ENCODE data around the gene GPRASP2. TPM values are rescaled to one million over a fixed set of nuclear protein-coding genes. Genes with fewer than 3 reads are reported as not detected.

GPRASP2 gene
- polyA plus RNA-seq, 3 donors = 0.23 to 0.66 (median 0.48) TPM

DNA sequence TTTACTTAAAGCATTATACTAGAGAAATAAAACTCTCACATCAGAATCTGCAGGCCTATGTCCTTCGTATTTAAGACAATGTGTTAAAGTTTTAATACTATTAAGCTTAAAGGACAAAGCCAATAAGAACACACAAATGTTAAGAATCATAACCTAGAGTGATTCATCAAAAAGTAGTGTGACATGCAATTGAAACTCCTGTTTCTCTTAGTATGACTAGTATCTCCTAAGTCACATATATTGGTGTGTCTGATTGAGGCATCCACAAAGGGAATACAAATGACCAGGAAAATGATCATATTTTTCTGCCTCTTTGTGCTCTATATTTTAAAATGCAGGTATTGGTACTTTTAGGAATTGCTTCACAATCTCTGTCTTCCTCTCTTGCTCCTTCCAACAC is 32.1 kb downstream of the GPRASP2 start:
- H3K79me2 ChIP-seq (ENCODE audit: insufficient read depth, low read length) = no peaks in the 10 kb centered on the region
- no peaks in the 10 kb centered on the region for H4K20me1 ChIP-seq (ENCODE audit: insufficient read depth, low read length)
- WGBS (ENCODE audit: insufficient coverage) = no CpG with 5 or more reads among the region's 1 CpG
- peaks cover 7 to 10% of the 10 kb centered on the region in 2 donors for H3K4me1 ChIP-seq (ENCODE audit: control insufficient read depth in 1 of 2, insufficient read depth in 2 of 2, low read length in 2 of 2)
- no peak for DNase-seq
- peak overlapping the region in 1 of 2 donors; percentile 3 for H3K4me3 Mint-ChIP-seq
- no peak overlapping the region for H2AFZ ChIP-seq (ENCODE audit: insufficient read depth, low read depth, low read length, poor library complexity, severe bottlenecking)
- H3K27ac Mint-ChIP-seq = no peak overlapping the region
- H3K36me3 Mint-ChIP-seq = no peaks in the 10 kb centered on the region
- TF ChIP-seq, protein P1, sequence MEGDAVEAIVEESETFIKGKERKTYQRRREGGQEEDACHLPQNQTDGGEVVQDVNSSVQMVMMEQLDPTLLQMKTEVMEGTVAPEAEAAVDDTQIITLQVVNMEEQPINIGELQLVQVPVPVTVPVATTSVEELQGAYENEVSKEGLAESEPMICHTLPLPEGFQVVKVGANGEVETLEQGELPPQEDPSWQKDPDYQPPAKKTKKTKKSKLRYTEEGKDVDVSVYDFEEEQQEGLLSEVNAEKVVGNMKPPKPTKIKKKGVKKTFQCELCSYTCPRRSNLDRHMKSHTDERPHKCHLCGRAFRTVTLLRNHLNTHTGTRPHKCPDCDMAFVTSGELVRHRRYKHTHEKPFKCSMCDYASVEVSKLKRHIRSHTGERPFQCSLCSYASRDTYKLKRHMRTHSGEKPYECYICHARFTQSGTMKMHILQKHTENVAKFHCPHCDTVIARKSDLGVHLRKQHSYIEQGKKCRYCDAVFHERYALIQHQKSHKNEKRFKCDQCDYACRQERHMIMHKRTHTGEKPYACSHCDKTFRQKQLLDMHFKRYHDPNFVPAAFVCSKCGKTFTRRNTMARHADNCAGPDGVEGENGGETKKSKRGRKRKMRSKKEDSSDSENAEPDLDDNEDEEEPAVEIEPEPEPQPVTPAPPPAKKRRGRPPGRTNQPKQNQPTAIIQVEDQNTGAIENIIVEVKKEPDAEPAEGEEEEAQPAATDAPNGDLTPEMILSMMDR (IDR thresholded peaks at IDR 0.05) = no peak
- H3K4me3 ChIP-seq (replicated peaks in 1 of 3; ENCODE audit: low read depth in 2 of 3, low read length in 3 of 3) = no peak overlapping the region
- H3K4me2 ChIP-seq (replicated peaks; ENCODE audit: extremely low read depth, low read length, poor library complexity, severe bottlenecking) = no peak overlapping the region
- H3K9ac ChIP-seq (ENCODE audit: insufficient read depth, low read length, poor library complexity, severe bottlenecking) = no peak overlapping the region
- intact Hi-C loops (cut with micrococcal nuclease) = no loop called here
- H3K27me3 ChIP-seq (ENCODE audit: control insufficient read depth in 2 of 2, insufficient read depth in 2 of 2, low read length in 2 of 2) = peaks cover 9 to 11% of the 10 kb centered on the region in 2 donors
- H3K36me3 ChIP-seq (replicated peaks in 1 of 2; ENCODE audit: control insufficient read depth in 1 of 2, insufficient read depth in 2 of 2, low read length in 2 of 2) = no peaks in the 10 kb centered on the region
- no peak overlapping the region for H3K27ac ChIP-seq (ENCODE audit: low read depth in 1 of 2, low read length in 2 of 2)
- peaks cover 3% of the 10 kb centered on the region for H3K4me1 Mint-ChIP-seq
- peaks cover 9 to 26% (median 20%) of the 10 kb centered on the region in 3 donors for H3K27me3 Mint-ChIP-seq (ENCODE audit: low read depth in 3 of 3)
- H3K9me3 Mint-ChIP-seq = peaks cover 0 to 4% (median 0%) of the 10 kb centered on the region in 7 donors
- H3K9me3 ChIP-seq (replicated peaks in 1 of 2; ENCODE audit: control insufficient read depth in 1 of 2, insufficient read depth in 1 of 2, low read length in 2 of 2) = no peaks in the 10 kb centered on the region

GRCh38 chrX:102745513-102745856 is 33.2 kb downstream of the GPRASP2 start:
- Histone ChIP-seq H3K27ac (ENCODE audit: low read depth in 1 of 2, low read length in 2 of 2) (no peak overlapping the region), H3K4me1 (ENCODE audit: control insufficient read depth in 1 of 2, insufficient read depth in 2 of 2, low read length in 2 of 2) (peaks cover 7 to 10% of the 10 kb centered on the region in 2 donors), H3K4me2 (replicated peaks; ENCODE audit: extremely low read depth, low read length, poor library complexity, severe bottlenecking) (peak overlapping the region; percentile 57), H3K9me3 (replicated peaks in 1 of 2; ENCODE audit: control insufficient read depth in 1 of 2, insufficient read depth in 1 of 2, low read length in 2 of 2) (no peaks in the 10 kb centered on the region), H4K20me1 (ENCODE audit: insufficient read depth, low read length) (no peaks in the 10 kb centered on the region), H3K36me3 (replicated peaks in 1 of 2; ENCODE audit: control insufficient read depth in 1 of 2, insufficient read depth in 2 of 2, low read length in 2 of 2) (no peaks in the 10 kb centered on the region), H2AFZ (ENCODE audit: insufficient read depth, low read depth, low read length, poor library complexity, severe bottlenecking) (no peak overlapping the region), H3K9ac (ENCODE audit: insufficient read depth, low read length, poor library complexity, severe bottlenecking) (peak overlapping the region; percentile 32), H3K27me3 (ENCODE audit: control insufficient read depth in 2 of 2, insufficient read depth in 2 of 2, low read length in 2 of 2) (peaks cover 9 to 11% of the 10 kb centered on the region in 2 donors), H3K4me3 (replicated peaks in 1 of 3; ENCODE audit: low read depth in 2 of 3, low read length in 3 of 3) (peak overlapping the region in 1 of 3 experiments; percentile 48), H3K79me2 (ENCODE audit: insufficient read depth, low read length) (no peaks in the 10 kb centered on the region)
- intact Hi-C loops (cut with micrococcal nuclease) = no loop called here
- Mint-ChIP-seq H3K4me1 (peaks cover 3% of the 10 kb centered on the region), H3K27me3 (ENCODE audit: low read depth in 3 of 3) (peaks cover 9 to 26% (median 20%) of the 10 kb centered on the region in 3 donors), H3K9me3 (peaks cover 0 to 4% (median 0%) of the 10 kb centered on the region in 7 donors), H3K36me3 (no peaks in the 10 kb centered on the region), H3K27ac (no peak overlapping the region), H3K4me3 (peak overlapping the region; percentile 76 to 86)
- WGBS (ENCODE audit: insufficient coverage) = no CpG with 5 or more reads among the region's 14 CpGs
- TF ChIP-seq, protein P1 (IDR thresholded peaks at IDR 0.05) = no peak
- DNase-seq = no peak

Measured in CD14-positive monocyte (primary cell).